IMR-90 (cell line): ENCODE measurements around the gene HPN. TPM values are rescaled to one million over a fixed set of nuclear protein-coding genes. Genes with fewer than 3 reads are reported as not detected.

Experiments used
- ATAC-seq: fragments of 200-7000 bp; cut with Tn5 transposase; 2 replicates; pipeline ENCODE4 v1.9.1; 2020; ENCODE audit warnings: low read depth, mild to moderate bottlenecking, moderate library complexity
- BruUV-seq: library from RNA; stranded (reverse); fragments of 400-500 nt; replicated peaks from 2 replicates; lab custom pipeline; 2021; lab: Mats Ljungman, UMichigan
- CTCF ChIA-PET: fragments of 300-600 bp; formaldehyde crosslinking; extraction: SDS; loops from one replicate; lab custom pipeline; 2021; ENCODE audit warnings: antibody characterized with exemption; lab: Yijun Ruan, JAX
- POLR2A ChIA-PET: fragments of 300-600 bp; sonication (Branson Sonifier 250); formaldehyde crosslinking; loops from one replicate; lab custom pipeline; 2022; ENCODE audit warnings: antibody characterized with exemption; ENCODE audit not compliant: unreplicated experiment; lab: Charles Lee
- DNase-seq: peaks from one replicate; pipeline ENCODE4 v3.0.0; 2013
- H2AFZ ChIP-seq: replicated peaks from 2 replicates; pipeline ENCODE3; 2013; ENCODE audit warnings: low read length, mild to moderate bottlenecking; ENCODE audit not compliant: poor library complexity
- H2AK5ac ChIP-seq: 2 replicates; pipeline ENCODE4 v1.6.1; 2013; ENCODE audit warnings: low read depth, low read length, inconsistent platforms
- H2AK9ac ChIP-seq: replicated peaks from 2 replicates; pipeline ENCODE3; 2013; ENCODE audit warnings: mild to moderate bottlenecking, low read depth, low read length, moderate library complexity; ENCODE audit not compliant: poor library complexity
- H2BK120ac ChIP-seq: 2 replicates; pipeline ENCODE4 v1.6.1; 2013; ENCODE audit warnings: low read depth, low read length, inconsistent platforms
- H2BK15ac ChIP-seq: 3 replicates; pipeline ENCODE4 v1.6.1; 2013; ENCODE audit warnings: low read depth, low read length, inconsistent platforms
- H2BK20ac ChIP-seq: 2 replicates; pipeline ENCODE4 v1.6.1; 2013; ENCODE audit warnings: low read depth, mild to moderate bottlenecking, inconsistent platforms, low read length, moderate library complexity
- H2BK5ac ChIP-seq: 2 replicates; pipeline ENCODE4 v1.6.1; 2013; ENCODE audit warnings: mild to moderate bottlenecking, low read depth, low read length, inconsistent platforms; ENCODE audit not compliant: poor library complexity, severe bottlenecking
- H3K14ac ChIP-seq: replicated peaks from 2 replicates; pipeline ENCODE4 v1.6.1; 2013; ENCODE audit warnings: low read depth, low read length, inconsistent platforms
- H3K18ac ChIP-seq: 2 replicates; pipeline ENCODE4 v1.6.1; 2013; ENCODE audit warnings: low read depth, low read length, control low read depth
- H3K23ac ChIP-seq: 2 replicates; pipeline ENCODE4 v1.6.1; 2013; ENCODE audit warnings: low read depth, low read length, inconsistent platforms
- H3K27ac ChIP-seq: 2 replicates; pipeline ENCODE4 v1.5.1; 2013; ENCODE audit warnings: mild to moderate bottlenecking, control low read depth, low read length; ENCODE audit not compliant: insufficient read depth
- H3K27me3 ChIP-seq: 2 replicates; pipeline ENCODE4 v1.6.1; 2013; ENCODE audit warnings: low read length; ENCODE audit not compliant: control insufficient read depth, insufficient read depth
- H3K36me3 ChIP-seq: 2 replicates; pipeline ENCODE4 v1.6.1; 2013; ENCODE audit warnings: low read length, mixed read lengths; ENCODE audit not compliant: control insufficient read depth, insufficient read depth
- H3K4ac ChIP-seq: 2 replicates; pipeline ENCODE4 v1.6.1; 2013; ENCODE audit warnings: low read depth, low read length, inconsistent platforms
- H3K4me1 ChIP-seq: 2 replicates; pipeline ENCODE4 v1.6.1; 2013; ENCODE audit warnings: low read length, mixed read lengths; ENCODE audit not compliant: control insufficient read depth, insufficient read depth
- H3K4me2 ChIP-seq: 2 replicates; pipeline ENCODE4 v1.6.1; 2013; ENCODE audit warnings: low read depth, mild to moderate bottlenecking, control low read depth, low read length, moderate library complexity
- H3K4me3 ChIP-seq: 2 replicates; pipeline ENCODE4 v1.5.1; 2013; ENCODE audit warnings: low read depth, mild to moderate bottlenecking, control low read depth, low read length, moderate library complexity; ENCODE audit not compliant: insufficient read depth
- H3K56ac ChIP-seq: 2 replicates; pipeline ENCODE4 v1.6.1; 2013; ENCODE audit warnings: low read length, inconsistent platforms; ENCODE audit not compliant: insufficient read depth; ENCODE audit errors: extremely low read depth
- H3K79me1 ChIP-seq, 2 experiments: 2 replicates each; pipeline ENCODE4 v1.6.1; 2013; ENCODE audit warnings: low read length in 2 of 2, inconsistent platforms in 1 of 2, low read depth in 1 of 2
- H3K9ac ChIP-seq: 2 replicates; pipeline ENCODE4 v1.6.1; 2013; ENCODE audit warnings: low read depth, low read length, control low read depth
- H3K9me1 ChIP-seq: 2 replicates; pipeline ENCODE4 v1.6.1; 2013; ENCODE audit warnings: low read length, inconsistent platforms; ENCODE audit not compliant: insufficient read depth
- H3K9me3 ChIP-seq: 2 replicates; pipeline ENCODE4 v1.6.1; 2013; ENCODE audit warnings: low read length; ENCODE audit not compliant: control insufficient read depth, insufficient read depth
- H4K20me1 ChIP-seq: 2 replicates; pipeline ENCODE4 v1.6.1; 2013; ENCODE audit warnings: low read length, inconsistent platforms; ENCODE audit not compliant: insufficient read depth
- H4K5ac ChIP-seq: 2 replicates; pipeline ENCODE4 v1.6.1; 2013; ENCODE audit warnings: mild to moderate bottlenecking, low read depth, low read length, control low read depth
- H4K8ac ChIP-seq, 2 experiments: 2 replicates each; pipeline ENCODE4 v1.6.1; 2013; ENCODE audit warnings: low read depth in 2 of 2, low read length in 2 of 2, control low read depth in 1 of 2, inconsistent platforms in 1 of 2
- H4K91ac ChIP-seq: 2 replicates; pipeline ENCODE4 v1.6.1; 2013; ENCODE audit warnings: low read depth, low read length, inconsistent platforms; ENCODE audit not compliant: insufficient read depth
- BHLHE40 ChIP-seq: fragments of 150-350 bp; IDR thresholded peaks from 2 replicates; pipeline ENCODE4 v1.6.1; 2016; ENCODE audit warnings: mild to moderate bottlenecking, low read depth, low read length
- MAFK ChIP-seq: IDR thresholded peaks from 2 replicates; pipeline ENCODE4 v1.6.1; 2012; ENCODE audit warnings: low read depth, low read length, improper control_type of control experiment
- MAZ ChIP-seq: IDR thresholded peaks from 2 replicates; pipeline ENCODE4 v1.6.1; 2012; ENCODE audit warnings: low read depth, mild to moderate bottlenecking, low read length, improper control_type of control experiment, moderate library complexity, borderline replicate concordance
- MXI1 ChIP-seq: IDR thresholded peaks from 2 replicates; pipeline ENCODE4 v1.6.1; 2012; ENCODE audit warnings: low read depth, mild to moderate bottlenecking, low read length, moderate library complexity, borderline replicate concordance
- NFE2L2 ChIP-seq: fragments of 150-350 bp; IDR thresholded peaks from 2 replicates; pipeline ENCODE4 v1.6.1; 2016; ENCODE audit warnings: low read depth, mild to moderate bottlenecking, low read length
- POLR2A ChIP-seq: IDR thresholded peaks from 2 replicates; pipeline ENCODE4 v1.6.1; 2012; ENCODE audit warnings: mild to moderate bottlenecking, low read depth, low read length
- RAD21 ChIP-seq: IDR thresholded peaks from 2 replicates; pipeline ENCODE4 v1.6.1; 2012; ENCODE audit warnings: low read length, improper control_type of control experiment
- SMC3 ChIP-seq: fragments of 150-350 bp; IDR thresholded peaks from 2 replicates; pipeline ENCODE4 v1.6.1; 2016; ENCODE audit warnings: low read depth, mild to moderate bottlenecking, antibody characterized with exemption, low read length, moderate library complexity
- WGBS, 2 experiments: methylation state at CpG; one replicate each; pipeline versions ENCODE4 v1.1.5 to v1.1.7; 2013; ENCODE audit warnings: missing lambda C conversion rate in 2 of 2; ENCODE audit not compliant: insufficient read length in 1 of 2; ENCODE audit errors: extremely low coverage in 2 of 2; 5-methylcytosine and 5-hydroxymethylcytosine counted together
- dilution Hi-C: fragments of 300-500 bp; cut with HindIII; formaldehyde crosslinking; loops from one replicate; pipeline ENCODE4 v1.14.3; 2018; ENCODE audit warnings: low sequenced_read_pairs; ENCODE audit not compliant: unreplicated experiment
- in situ Hi-C: fragments of 300-500 bp; cut with MboI; formaldehyde crosslinking; loops from 3 replicates; pipeline ENCODE4 v1.14.3; 2019; ENCODE audit warnings: low sequenced_read_pairs, inconsistent platforms, mixed read lengths
- intact Hi-C: fragments of 100-400 bp; cut with micrococcal nuclease; formaldehyde crosslinking; loops from 2 replicates; pipeline ENCODE4 v1.10.0; 2022
- polyA plus RNA-seq, 3 experiments: library from polyadenylated mRNA; depleted of rRNA; stranded (reverse); fragments of >200 nt; gene quantifications; 2 replicates each; pipeline ENCODE4 v1.2.3, GENCODE V29; 2012; ENCODE audit warnings: low replicate concordance in 1 of 3
- total RNA-seq: library from RNA; depleted of rRNA; stranded (reverse); fragments of >200 nt; gene quantifications from 2 replicates; pipeline ENCODE4 v1.2.3, GENCODE V29; 2012
- TF ChIP-seq, protein P1 (sequence below): fragments of 150-350 bp; IDR thresholded peaks from 2 replicates; pipeline ENCODE4 v1.6.1; 2016; ENCODE audit warnings: low read depth, mild to moderate bottlenecking, low read length, moderate library complexity, borderline replicate concordance
- TF ChIP-seq, protein P2 (sequence below): conservative IDR thresholded peaks from 2 replicates; pipeline ENCODE4 v1.5.1; 2012; ENCODE audit warnings: mild to moderate bottlenecking, low read depth, low read length, improper control_type of control experiment

HPN gene
- total and polyA plus RNA-seq, 2 of the 4 experiments (the other 2 are of a cell fraction), result not detected

DNA sequence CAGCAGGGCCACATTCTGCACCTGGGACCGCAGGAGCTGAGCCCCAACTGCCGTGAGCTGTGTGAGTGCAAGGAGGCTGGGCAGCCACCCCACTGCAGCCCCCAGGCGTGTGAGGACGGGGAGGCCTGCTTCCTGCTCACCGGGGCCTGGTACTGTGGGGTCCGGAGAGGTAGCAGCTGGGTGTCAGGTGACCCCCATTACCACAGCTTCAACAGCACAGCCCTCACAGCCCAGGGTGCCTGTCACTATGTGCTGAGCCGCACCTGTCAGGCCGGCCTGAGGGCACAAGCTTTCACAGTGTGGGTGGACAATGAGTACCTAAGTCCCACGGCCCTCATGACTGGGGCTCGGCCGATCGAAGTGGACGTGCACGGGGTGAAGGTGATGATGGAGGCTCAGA is 38.3 kb downstream of the HPN start:
- H3K14ac ChIP-seq, result no peak overlapping the region
- 92% methylated on average over 2 of the region's 14 CpGs; no CpG with 5 or more reads in 1 of the 2 experiments for WGBS, 2 experiments
- ChIA-PET CTCF (no interaction called here), POLR2A (no interaction called here)
- no peak overlapping the region for H2AK5ac ChIP-seq
- H4K20me1 ChIP-seq, result no peaks in the 10 kb centered on the region
- in situ Hi-C loops (no loop called here), dilution Hi-C loops (no loop called here), intact Hi-C loops (no loop called here)
- H3K4ac ChIP-seq, result no peak overlapping the region
- H3K9me3 ChIP-seq, result no peaks in the 10 kb centered on the region; the same call in 1 of the 2 replicates
- no peak overlapping the region for H3K27ac ChIP-seq
- DNase-seq, result no peak
- no peaks in the 10 kb centered on the region for H3K79me1 ChIP-seq
- no peak overlapping the region for H2AK9ac ChIP-seq
- H3K4me1 ChIP-seq, result no peaks in the 10 kb centered on the region
- H3K4me3 ChIP-seq, result no peak overlapping the region
- H3K36me3 ChIP-seq, result no peaks in the 10 kb centered on the region
- no peak overlapping the region for H4K91ac ChIP-seq
- no peak overlapping the region for H2AFZ ChIP-seq
- peaks cover 12% of the 10 kb centered on the region for H3K27me3 ChIP-seq
- H3K9me1 ChIP-seq, result no peaks in the 10 kb centered on the region
- H2BK120ac ChIP-seq, result no peak overlapping the region
- H3K18ac ChIP-seq, result no peak overlapping the region
- no peak overlapping the region for H2BK5ac ChIP-seq
- no peak overlapping the region for H4K8ac ChIP-seq
- no peak overlapping the region for H3K23ac ChIP-seq
- TF ChIP-seq MXI1 (no peak), NFE2L2 (no peak), RAD21 (no peak), MAFK (no peak), MAZ (no peak), SMC3 (no peak), BHLHE40 (no peak), POLR2A (no peak)
- TF ChIP-seq, protein P1, sequence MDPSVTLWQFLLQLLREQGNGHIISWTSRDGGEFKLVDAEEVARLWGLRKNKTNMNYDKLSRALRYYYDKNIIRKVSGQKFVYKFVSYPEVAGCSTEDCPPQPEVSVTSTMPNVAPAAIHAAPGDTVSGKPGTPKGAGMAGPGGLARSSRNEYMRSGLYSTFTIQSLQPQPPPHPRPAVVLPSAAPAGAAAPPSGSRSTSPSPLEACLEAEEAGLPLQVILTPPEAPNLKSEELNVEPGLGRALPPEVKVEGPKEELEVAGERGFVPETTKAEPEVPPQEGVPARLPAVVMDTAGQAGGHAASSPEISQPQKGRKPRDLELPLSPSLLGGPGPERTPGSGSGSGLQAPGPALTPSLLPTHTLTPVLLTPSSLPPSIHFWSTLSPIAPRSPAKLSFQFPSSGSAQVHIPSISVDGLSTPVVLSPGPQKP, result no peak
- TF ChIP-seq, protein P2, sequence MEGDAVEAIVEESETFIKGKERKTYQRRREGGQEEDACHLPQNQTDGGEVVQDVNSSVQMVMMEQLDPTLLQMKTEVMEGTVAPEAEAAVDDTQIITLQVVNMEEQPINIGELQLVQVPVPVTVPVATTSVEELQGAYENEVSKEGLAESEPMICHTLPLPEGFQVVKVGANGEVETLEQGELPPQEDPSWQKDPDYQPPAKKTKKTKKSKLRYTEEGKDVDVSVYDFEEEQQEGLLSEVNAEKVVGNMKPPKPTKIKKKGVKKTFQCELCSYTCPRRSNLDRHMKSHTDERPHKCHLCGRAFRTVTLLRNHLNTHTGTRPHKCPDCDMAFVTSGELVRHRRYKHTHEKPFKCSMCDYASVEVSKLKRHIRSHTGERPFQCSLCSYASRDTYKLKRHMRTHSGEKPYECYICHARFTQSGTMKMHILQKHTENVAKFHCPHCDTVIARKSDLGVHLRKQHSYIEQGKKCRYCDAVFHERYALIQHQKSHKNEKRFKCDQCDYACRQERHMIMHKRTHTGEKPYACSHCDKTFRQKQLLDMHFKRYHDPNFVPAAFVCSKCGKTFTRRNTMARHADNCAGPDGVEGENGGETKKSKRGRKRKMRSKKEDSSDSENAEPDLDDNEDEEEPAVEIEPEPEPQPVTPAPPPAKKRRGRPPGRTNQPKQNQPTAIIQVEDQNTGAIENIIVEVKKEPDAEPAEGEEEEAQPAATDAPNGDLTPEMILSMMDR, result no peak
- no peak overlapping the region for H3K9ac ChIP-seq
- H2BK20ac ChIP-seq, result no peak overlapping the region
- no peak overlapping the region for H3K56ac ChIP-seq
- no peak for ATAC-seq
- no peak overlapping the region for H3K4me2 ChIP-seq
- no TSS peak for BruUV-seq
- H2BK15ac ChIP-seq, result no peak overlapping the region
- H4K5ac ChIP-seq, result no peak overlapping the region
